ENCODE data around the gene ACTRT1. TPM values are rescaled to one million over a fixed set of nuclear protein-coding genes. Genes with fewer than 3 reads are reported as not detected.

Gene ACTRT1
- total and polyA plus RNA-seq, 10 of the 15 experiments (the other 5 are each of a cell fraction or from before 2014, with no cell fraction given) = not detected

GRCh38 chrX:128007882-128008281, 44.3 kb downstream of the ACTRT1 start:
- Histone ChIP-seq H3K79me2 (ENCODE audit: control insufficient read depth, insufficient read depth, low read length) (no peaks in the 10 kb centered on the region), H3K9ac (ENCODE audit: control insufficient read depth, insufficient read depth, low read length) (no peak overlapping the region), H4K20me1 (ENCODE audit: control insufficient read depth, insufficient read depth) (no peaks in the 10 kb centered on the region), H3K4me3 (no peak overlapping the region), H3K27me3 (replicated peaks in 1 of 2; ENCODE audit: control insufficient read depth in 2 of 2, insufficient read depth in 2 of 2, low read length in 1 of 2) (no peaks in the 10 kb centered on the region), H2AFZ (ENCODE audit: control insufficient read depth, low read depth, low read length) (no peak overlapping the region), H3K36me3 (ENCODE audit: control insufficient read depth in 2 of 2, insufficient read depth in 2 of 2, low read length in 1 of 2) (no peaks in the 10 kb centered on the region), H3K9me3 (replicated peaks; ENCODE audit: control insufficient read depth, insufficient read depth, low read length) (no peaks in the 10 kb centered on the region), H3K4me2 (ENCODE audit: control insufficient read depth, insufficient read depth) (no peak overlapping the region), H3K27ac (ENCODE audit: control insufficient read depth, insufficient read depth) (no peak overlapping the region), H3K4me1 (ENCODE audit: control insufficient read depth, insufficient read depth, low read length) (no peaks in the 10 kb centered on the region)
- FAIRE-seq (no peak), DNase-seq (ENCODE audit: low read depth, low spot score) (no peak), ATAC-seq (no peak)
- intact Hi-C loops (cut with micrococcal nuclease; ENCODE audit: unreplicated experiment) (no loop called here), in situ Hi-C loops (cut with MboI) (no loop called here)
- RAD21 ChIA-PET (ENCODE audit: unreplicated experiment) = no interaction called here
- SMC1A ChIA-PET (ENCODE audit: uncharacterized antibody, unreplicated experiment) = no interaction called here
- BruUV-seq (replicated peaks) = no TSS peak
- POLR2A ChIA-PET = no interaction called here
- TF ChIP-seq ZNF24 (IDR thresholded peaks at IDR 0.05) = no peak
- TF ChIP-seq MYC (IDR thresholded peaks at IDR 0.05; ENCODE audit: insufficient read depth, insufficient read length, insufficient replicate concordance, low read length, severe bottlenecking) = no peak
- TF ChIP-seq TCF12 (IDR thresholded peaks at IDR 0.05; ENCODE audit: low read depth, low read length) = no peak
- TF ChIP-seq ZNF384 (IDR thresholded peaks at IDR 0.05; ENCODE audit: borderline replicate concordance, low read depth, low read length) = no peak
- no peak for TF ChIP-seq WRNIP1 (IDR thresholded peaks at IDR 0.05; ENCODE audit: borderline replicate concordance, low read depth, low read length)
- CTCF ChIA-PET = no interaction called here

All from GM12878 (cell line).